DMS114 treated with DMSO at 0.1 percent for 48 hours (cell line): ENCODE data around the gene SH3RF2.
"Not testable (repeated sequence)": the region's sequence is repeated elsewhere in the genome, so short reads cannot be mapped to it uniquely, and the experiment has no call there.

Source experiments
- DNase-seq: peaks from one replicate; lab custom pipeline; 2025; ENCODE audit not compliant: unreplicated experiment; lab: John Stamatoyannopoulos, UW

SH3RF2 gene

DNA sequence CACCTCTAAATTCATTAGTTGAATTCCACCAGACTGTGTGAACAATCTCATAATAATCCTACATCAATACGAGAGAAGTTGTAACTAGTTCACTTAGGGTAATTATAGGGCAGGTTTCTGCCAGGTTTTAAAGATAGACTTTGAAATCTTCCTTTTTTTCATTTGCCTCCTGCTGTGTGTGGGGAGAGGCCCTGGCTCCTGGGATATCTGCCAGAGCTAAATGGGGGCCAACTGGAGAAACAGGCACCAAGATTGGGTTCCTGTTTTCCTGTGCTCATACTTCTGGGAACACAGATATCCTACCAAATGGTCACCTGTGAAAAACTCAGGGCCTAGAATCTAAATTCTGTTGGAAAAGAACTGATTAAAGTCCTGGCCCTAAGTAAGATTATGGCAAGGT is 42.3 kb downstream of the SH3RF2 start:
- no peak for DNase-seq

DNA sequence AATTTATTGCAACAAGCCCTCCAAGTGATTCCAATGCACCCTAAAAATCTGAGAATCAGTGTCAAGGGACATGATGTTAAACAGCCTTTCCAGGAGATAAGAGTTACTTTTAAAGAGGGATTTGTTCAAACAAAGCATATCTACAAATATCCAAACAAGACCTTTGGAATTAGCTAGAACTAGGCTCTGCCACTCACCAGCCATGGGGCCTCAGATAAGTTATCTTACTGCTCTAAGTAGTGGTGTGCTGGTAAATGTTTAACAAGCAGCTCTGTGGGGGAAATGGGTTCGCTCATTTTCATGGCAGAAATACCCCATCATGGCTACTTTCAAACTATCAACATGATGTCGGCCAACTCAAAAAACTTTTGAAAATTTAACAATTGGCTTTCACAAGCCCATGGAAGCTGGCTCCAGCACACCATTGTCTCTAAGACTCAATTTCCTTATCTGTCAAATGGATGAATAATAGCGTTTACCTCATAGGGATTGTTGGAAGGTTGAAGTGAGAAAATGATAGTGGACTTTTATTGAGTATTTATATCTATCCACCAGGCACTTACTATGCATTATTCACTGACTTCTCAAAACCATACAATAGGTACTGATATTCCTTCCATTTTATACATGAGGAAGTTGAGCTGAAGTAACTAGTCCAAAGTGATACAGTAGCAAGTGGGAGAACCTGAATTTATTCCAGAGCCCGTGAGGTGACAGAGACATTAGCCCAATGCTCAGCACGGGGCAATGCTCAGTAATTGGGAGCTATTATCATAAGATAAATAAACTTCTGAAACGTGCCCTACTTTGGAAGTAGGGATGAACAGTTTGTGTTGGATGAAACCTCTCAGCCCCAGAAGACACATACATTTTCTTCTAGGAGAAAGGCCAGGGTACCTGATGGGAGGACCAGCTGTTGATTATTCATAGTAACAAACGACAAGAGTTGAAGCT is 43.2 kb downstream of the SH3RF2 start:
- DNase-seq: no peak

GRCh38 chr5:145980259-145980658 is 43.9 kb downstream of the SH3RF2 start:
- no peak for DNase-seq

DNA sequence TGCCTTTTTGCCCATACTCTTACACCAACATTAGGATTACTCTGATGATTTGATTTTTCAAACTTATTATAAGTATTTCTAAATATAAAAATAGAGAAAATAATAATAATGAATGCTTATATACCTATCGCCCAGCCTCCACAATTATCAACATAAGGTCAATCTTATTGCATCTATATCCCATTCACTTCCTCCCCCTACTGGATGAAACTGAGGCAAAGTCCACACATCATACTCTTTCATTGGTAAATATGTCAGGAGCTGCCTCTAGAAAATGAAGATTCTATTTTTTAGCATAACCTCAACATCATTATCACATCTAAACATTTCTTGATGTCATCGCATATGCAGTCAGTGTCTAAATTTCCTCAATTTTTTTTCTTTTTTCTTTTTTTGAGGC is 44.3 kb downstream of the SH3RF2 start:
- no peak for DNase-seq

DNA sequence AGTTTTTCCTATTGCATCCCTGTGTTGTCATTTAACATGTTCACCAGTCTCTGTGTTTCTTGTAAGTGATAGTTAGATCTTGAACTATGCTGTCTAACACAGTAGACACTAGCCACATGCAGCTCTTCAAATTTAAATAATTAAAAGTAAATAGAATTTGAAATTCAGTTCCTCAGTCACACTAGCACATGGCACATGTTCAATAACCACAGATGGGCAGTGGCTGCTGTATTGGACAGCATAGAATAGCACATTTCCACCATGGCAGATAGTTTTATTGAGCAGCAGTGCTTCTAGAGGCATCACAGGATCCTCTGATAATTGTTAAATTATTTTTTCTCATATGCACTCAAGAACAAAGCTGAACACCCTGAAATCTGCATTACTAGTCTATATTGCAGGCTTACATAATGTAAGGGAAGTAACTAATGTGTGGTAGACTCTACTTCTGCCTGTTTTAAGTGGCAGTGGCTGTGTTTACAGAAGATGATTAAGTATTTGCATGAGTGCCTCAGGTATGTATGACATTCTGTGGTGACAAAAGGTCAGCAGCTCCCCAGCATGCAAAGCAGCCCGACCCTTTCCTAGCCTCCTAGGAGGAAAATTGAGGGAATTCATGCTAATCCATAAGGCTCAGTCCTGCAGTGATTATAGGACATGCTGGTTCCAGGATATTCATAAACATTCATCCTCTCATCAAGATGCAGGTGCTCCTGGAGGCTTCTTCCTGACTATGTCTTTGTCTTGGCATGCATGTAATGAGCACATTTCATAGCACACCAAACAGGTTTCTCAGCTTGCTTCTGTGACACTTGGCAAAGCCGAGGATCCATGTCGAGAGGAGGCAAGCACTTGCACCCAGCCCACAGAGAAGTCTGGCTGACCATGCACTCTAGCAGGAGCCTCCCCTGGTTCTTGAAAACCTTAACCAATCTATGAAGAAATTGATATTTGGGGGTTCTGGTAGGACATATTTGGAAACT is 45.5 kb downstream of the SH3RF2 start:
- DNase-seq: no peak

GRCh38 chr5:145982572-145983318 is 46.4 kb downstream of the SH3RF2 start:
- DNase-seq: no peak

- DNase-seq: no peak
These were observed 47.1 kb downstream of the SH3RF2 start for GRCh38 chr5:145983446-145983845.

DNA sequence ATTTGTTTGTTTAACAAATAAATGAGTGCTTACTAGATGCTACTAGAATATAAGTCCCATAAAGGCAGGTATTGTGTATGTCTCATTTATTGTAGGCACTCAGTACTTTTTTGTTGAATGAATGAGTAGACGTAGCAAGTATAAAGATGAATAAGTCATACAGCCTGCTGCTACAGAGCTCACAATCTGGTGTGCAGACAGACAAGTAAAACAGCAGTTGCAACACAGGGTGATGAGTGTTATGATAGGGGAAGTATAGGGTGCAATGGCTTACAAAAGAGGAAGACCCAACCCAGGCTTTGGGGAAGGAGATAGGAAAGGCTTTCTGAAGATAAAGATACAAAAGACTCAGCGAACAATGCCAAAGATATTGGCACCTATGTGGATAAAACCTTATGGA is 47.7 kb downstream of the SH3RF2 start:
- no peak for DNase-seq

GRCh38 chr5:145987856-145988255 is 51.5 kb downstream of the SH3RF2 start:
- DNase-seq: no peak

GRCh38 chr5:145988993-145989392 is 52.6 kb downstream of the SH3RF2 start:
- no peak for DNase-seq

- DNase-seq: no peak
These were observed 53.0 kb downstream of the SH3RF2 start for GRCh38 chr5:145989428-145989827.

DNA sequence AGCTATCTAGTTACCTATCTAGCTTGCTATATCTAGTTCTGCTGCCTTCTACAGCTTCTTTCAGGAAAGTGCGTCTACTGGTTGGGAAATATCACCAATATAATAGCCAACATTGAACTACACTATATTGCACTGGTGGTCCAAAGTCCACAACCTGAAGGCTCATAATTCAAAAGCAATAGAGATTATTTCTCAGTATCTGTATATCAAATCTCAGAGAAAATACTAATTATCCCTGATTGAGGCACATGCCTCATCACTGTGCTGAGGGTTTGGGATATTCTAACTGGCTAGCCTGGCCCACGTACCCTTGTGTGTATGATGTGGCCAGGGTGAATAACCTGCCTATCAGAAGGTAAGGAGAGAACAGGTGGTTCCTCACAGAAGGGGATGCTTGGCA is 53.8 kb downstream of the SH3RF2 start:
- no peak for DNase-seq

GRCh38 chr5:145991044-145991575 is 54.7 kb downstream of the SH3RF2 start:
- DNase-seq: no peak

GRCh38 chr5:145993538-145993937 is 57.2 kb downstream of the SH3RF2 start:
- not testable (repeated sequence) for DNase-seq

- no peak for DNase-seq
These were observed 59.8 kb downstream of the SH3RF2 start for GRCh38 chr5:145996135-145996534.

- no peak for DNase-seq
These were observed 62.8 kb downstream of the SH3RF2 start for GRCh38 chr5:145999208-145999607.

- no peak for DNase-seq
These were observed 63.7 kb downstream of the SH3RF2 start for GRCh38 chr5:146000072-146000471.

- DNase-seq: no peak
These were observed 65.3 kb downstream of the SH3RF2 start for GRCh38 chr5:146001544-146002190.

GRCh38 chr5:146002491-146002890 is 66.1 kb downstream of the SH3RF2 start:
- DNase-seq: no peak

GRCh38 chr5:146003852-146004251 is 67.5 kb downstream of the SH3RF2 start:
- no peak for DNase-seq
